HG03045 (cell line): ENCODE data around the gene ST8SIA6.

Experiments used
- ATAC-seq: cut with Tn5 transposase; IDR thresholded peaks from one replicate; pipeline ENCODE4 v1.9.1; 2021; ENCODE audit warnings: mild to moderate bottlenecking, moderate library complexity; ENCODE audit not compliant: unreplicated experiment

Gene ST8SIA6

DNA sequence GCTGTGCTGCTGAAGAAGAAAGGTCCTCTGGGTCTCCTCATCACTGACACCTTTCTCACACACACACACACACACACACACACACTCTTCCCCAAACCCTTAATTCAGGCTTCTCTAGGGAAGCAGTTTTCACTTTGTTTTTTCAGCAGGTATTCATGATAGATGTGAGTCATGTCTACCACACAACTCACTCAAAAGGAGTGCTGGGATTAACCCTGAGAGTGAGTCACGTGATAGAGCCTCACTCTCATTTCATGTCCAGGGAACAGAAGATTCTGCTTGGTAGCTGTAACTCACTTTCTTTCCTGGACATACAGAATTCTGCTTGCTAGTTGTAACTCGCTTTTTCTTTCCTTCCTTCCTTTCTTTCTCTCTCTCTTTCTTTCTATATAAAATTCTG, 181.0 kb downstream of the ST8SIA6 start:
- ATAC-seq = no peak

- no peak for ATAC-seq
Measured at GRCh38 chr10:17272648-17273047, 181.7 kb downstream of the ST8SIA6 start.
